ENCODE data around the gene CYFIP1. TPM values are rescaled to one million over a fixed set of nuclear protein-coding genes. Genes with fewer than 3 reads are reported as not detected.

Gene CYFIP1
- total RNA-seq, 2 donors from 2014 or later: 21.1 to 32.7 TPM

GRCh38 chr15:22981051-22981840 is 1.1 kb upstream of the CYFIP1 start:
- Histone ChIP-seq H3K4me1 (peaks cover 0 to 18% of the 10 kb centered on the region in 2 donors), H3K36me3 (no peaks in the 10 kb centered on the region), H3K4me3 (peak overlapping the region; percentile 81 to 82), H3K27ac (peak overlapping the region; percentile 72 to 79), H3K9me3 (no peaks in the 10 kb centered on the region), H3K27me3 (no peaks in the 10 kb centered on the region)
- peak; percentile 47 for DNase-seq (ENCODE audit: low spot score)
- no peak for TF ChIP-seq CTCF (IDR thresholded peaks at IDR 0.05)

GRCh38 chr15:22979238-22980188 is 655 bp downstream of the CYFIP1 start:
- Histone ChIP-seq H3K27ac (peak overlapping the region; percentile 72 to 79), H3K9me3 (no peaks in the 10 kb centered on the region), H3K36me3 (no peaks in the 10 kb centered on the region), H3K27me3 (no peaks in the 10 kb centered on the region), H3K4me3 (peak overlapping the region; percentile 81 to 82), H3K4me1 (peaks cover 0 to 18% of the 10 kb centered on the region in 2 donors)
- peak in 1 of 2 donors; percentile 25 for TF ChIP-seq CTCF (IDR thresholded peaks at IDR 0.05)
- DNase-seq (ENCODE audit: low spot score): peak; percentile 75

- Histone ChIP-seq H3K36me3 (no peaks in the 10 kb centered on the region), H3K9me3 (no peaks in the 10 kb centered on the region), H3K27ac (peak overlapping the region in 1 of 2 donors; percentile 72), H3K4me1 (peaks cover 0 to 26% of the 10 kb centered on the region in 2 donors), H3K27me3 (no peaks in the 10 kb centered on the region), H3K4me3 (peak overlapping the region; percentile 81 to 82)
- no peak for TF ChIP-seq CTCF (IDR thresholded peaks at IDR 0.05)
- no peak for DNase-seq (ENCODE audit: low spot score)
Measured at GRCh38 chr15:22978691-22979237, 1.4 kb downstream of the CYFIP1 start.

GRCh38 chr15:22974745-22975144 is 5.4 kb downstream of the CYFIP1 start:
- H3K9me3 ChIP-seq: no peaks in the 10 kb centered on the region
- DNase-seq (ENCODE audit: low spot score): no peak
- H3K4me3 ChIP-seq: no peak overlapping the region
- H3K27ac ChIP-seq: no peak overlapping the region
- H3K36me3 ChIP-seq: no peaks in the 10 kb centered on the region
- peaks cover 0 to 21% of the 10 kb centered on the region in 2 donors for H3K4me1 ChIP-seq
- TF ChIP-seq CTCF (IDR thresholded peaks at IDR 0.05): no peak
- H3K27me3 ChIP-seq: no peaks in the 10 kb centered on the region

GRCh38 chr15:22973987-22974386 is 6.2 kb downstream of the CYFIP1 start:
- Histone ChIP-seq H3K9me3 (no peaks in the 10 kb centered on the region), H3K27me3 (no peaks in the 10 kb centered on the region), H3K36me3 (no peaks in the 10 kb centered on the region), H3K27ac (no peak overlapping the region), H3K4me3 (no peak overlapping the region), H3K4me1 (peaks cover 0 to 18% of the 10 kb centered on the region in 2 donors)
- DNase-seq (ENCODE audit: low spot score): no peak
- TF ChIP-seq CTCF (IDR thresholded peaks at IDR 0.05): no peak

All from right atrium auricular region (tissue), 2 donors.